Body of pancreas (tissue), 4 donors: ENCODE data around the gene FNIP1. TPM values are rescaled to one million over a fixed set of nuclear protein-coding genes. Genes with fewer than 3 reads are reported as not detected.
"Not testable (repeated sequence)": the region's sequence is repeated elsewhere in the genome, so short reads cannot be mapped to it uniquely, and the experiment has no call there.

ENCODE experiments used
- ATAC-seq: fragments of 150-250 bp; one replicate; pipeline ENCODE4 v1.9.1; 2016
- DNase-seq, 4 donors: peaks; one replicate each; pipeline ENCODE4 v3.0.0-alpha.2; 2019
- H3K27ac ChIP-seq, 4 donors: fragments of 200-600 bp; sonication (generic); 1 replicate in 3 of 4; 2 replicates in 1 of 4; pipeline versions ENCODE4 v1.5.1 to v1.6.1; 2016 to 2019; ENCODE audit warnings: mild to moderate bottlenecking in 1 of 4, mixed read lengths in 1 of 4, moderate library complexity in 1 of 4
- H3K27me3 ChIP-seq, 2 donors: fragments of 200-600 bp; sonication (generic); one replicate each; pipeline ENCODE4 v1.6.0; 2016; ENCODE audit warnings: mild to moderate bottlenecking in 1 of 2
- H3K36me3 ChIP-seq, 2 donors: fragments of 200-600 bp; sonication (generic); replicated peaks in 1 of 2; 2 replicates each; pipeline ENCODE4 v1.5.1; 2016; ENCODE audit warnings: low read depth in 2 of 2; ENCODE audit not compliant: insufficient read depth in 1 of 2
- H3K4me1 ChIP-seq: fragments of 200-600 bp; sonication (generic); one replicate; pipeline ENCODE4 v1.6.0; 2016
- H3K4me3 ChIP-seq, 2 donors: fragments of 200-600 bp; sonication (generic); 1 replicate in 1 of 2; 2 replicates in 1 of 2; pipeline ENCODE4 v1.5.1; 2016 to 2019
- H3K9me3 ChIP-seq, 3 donors: fragments of 200-600 bp; sonication (generic); 1 replicate in 2 of 3; 2 replicates in 1 of 3; pipeline ENCODE4 v1.5.1; 2016
- CTCF ChIP-seq, 7 experiments: fragments of 450-650 bp in 4 of 7; fragments of 200-600 bp in 3 of 7; sonication (generic) in 3 of 7; IDR thresholded peaks; one replicate each; pipeline ENCODE4 v1.5.1; 2016 to 2019; ENCODE audit warnings: antibody characterized with exemption in 7 of 7
- POLR2A ChIP-seq, 3 donors: fragments of 450-650 bp; IDR thresholded peaks; one replicate each; pipeline ENCODE4 v1.6.1; 2016; ENCODE audit warnings: antibody characterized with exemption in 3 of 3, mild to moderate bottlenecking in 2 of 3
- WGBS, 2 donors: methylation state at CpG; one replicate each; pipeline ENCODE4 v1.1.5; 2017; 5-methylcytosine and 5-hydroxymethylcytosine counted together
- intact Hi-C: fragments of 100-400 bp; cut with DNase I; formaldehyde crosslinking; loops from one replicate; pipeline ENCODE4 v1.15.1; 2023
- total RNA-seq, 2 donors: library from RNA; depleted of rRNA; stranded (reverse); fragments of >200 nt; gene quantifications; one replicate each; pipeline ENCODE4 v1.1.0, GENCODE V29; 2016

Gene FNIP1
- total RNA-seq, 2 donors from 2014 or later = 20.5 to 35.9 TPM

- Histone ChIP-seq H3K27ac (no peak overlapping the region), H3K4me3 (no peak overlapping the region), H3K36me3 (peaks cover 1% of the 10 kb centered on the region in 2 donors), H3K9me3 (no peaks in the 10 kb centered on the region), H3K27me3 (no peaks in the 10 kb centered on the region), H3K4me1 (no peaks in the 10 kb centered on the region)
- DNase-seq (no peak), ATAC-seq (no peak)
- no peak for TF ChIP-seq POLR2A (IDR thresholded peaks at IDR 0.05)
- TF ChIP-seq CTCF (IDR thresholded peaks at IDR 0.05) = no peak
- intact Hi-C loops = no loop called here
- 84 to 88% methylated on average over 4 of the region's 4 CpGs for WGBS, 2 donors
Measured at GRCh38 chr5:131745703-131746102, 51.1 kb downstream of the FNIP1 start.

GRCh38 chr5:131745155-131745554, 51.7 kb downstream of the FNIP1 start:
- WGBS, 2 donors = 93 to 94% methylated on average over 3 of the region's 3 CpGs
- no peak for TF ChIP-seq CTCF (IDR thresholded peaks at IDR 0.05)
- no peak for TF ChIP-seq POLR2A (IDR thresholded peaks at IDR 0.05)
- no peaks in the 10 kb centered on the region for H3K27me3 ChIP-seq
- intact Hi-C loops = no loop called here
- H3K27ac ChIP-seq = no peak overlapping the region
- no peaks in the 10 kb centered on the region for H3K9me3 ChIP-seq
- no peaks in the 10 kb centered on the region for H3K4me1 ChIP-seq
- no peak for DNase-seq
- ATAC-seq = no peak
- peaks cover 3 to 4% of the 10 kb centered on the region in 2 donors for H3K36me3 ChIP-seq
- no peak overlapping the region for H3K4me3 ChIP-seq

GRCh38 chr5:131740477-131740876, 56.3 kb downstream of the FNIP1 start:
- no peak overlapping the region for H3K4me3 ChIP-seq
- no peaks in the 10 kb centered on the region for H3K27me3 ChIP-seq
- no peak for DNase-seq
- H3K36me3 ChIP-seq = peaks cover 3 to 4% of the 10 kb centered on the region in 2 donors
- WGBS, 2 donors = 94 to 97% methylated on average over 3 of the region's 3 CpGs
- no peak for ATAC-seq
- intact Hi-C loops = no loop called here
- H3K9me3 ChIP-seq = no peaks in the 10 kb centered on the region
- no peaks in the 10 kb centered on the region for H3K4me1 ChIP-seq
- TF ChIP-seq CTCF (IDR thresholded peaks at IDR 0.05) (no peak), POLR2A (IDR thresholded peaks at IDR 0.05) (no peak)
- no peak overlapping the region for H3K27ac ChIP-seq

- Histone ChIP-seq H3K4me1 (no peaks in the 10 kb centered on the region), H3K36me3 (peaks cover 0 to 4% of the 10 kb centered on the region in 2 donors), H3K4me3 (no peak overlapping the region), H3K27ac (no peak overlapping the region), H3K9me3 (no peaks in the 10 kb centered on the region), H3K27me3 (no peaks in the 10 kb centered on the region)
- intact Hi-C loops = no loop called here
- no peak for TF ChIP-seq POLR2A (IDR thresholded peaks at IDR 0.05)
- no peak for TF ChIP-seq CTCF (IDR thresholded peaks at IDR 0.05)
- ATAC-seq = no peak
- no peak for DNase-seq
- WGBS, 2 donors = 90 to 95% methylated on average over 8 of the region's 8 CpGs
Measured at GRCh38 chr5:131735393-131735792, 61.4 kb downstream of the FNIP1 start.

- intact Hi-C loops, H3K27me3 ChIP-seq, H3K36me3 ChIP-seq, ATAC-seq, H3K27ac ChIP-seq, H3K4me1 ChIP-seq, DNase-seq, H3K4me3 ChIP-seq, H3K9me3 ChIP-seq: not testable (repeated sequence)
- 94 to 98% methylated on average over 5 to 6 of the region's 6 CpGs for WGBS, 2 donors
Measured at GRCh38 chr5:131734939-131735338, 61.9 kb downstream of the FNIP1 start.

- H3K36me3 ChIP-seq, ATAC-seq, DNase-seq, H3K4me1 ChIP-seq, H3K4me3 ChIP-seq, intact Hi-C loops, H3K27me3 ChIP-seq, H3K27ac ChIP-seq, H3K9me3 ChIP-seq: not testable (repeated sequence)
- 89 to 95% methylated on average over 3 to 4 of the region's 4 CpGs for WGBS, 2 donors
Measured at GRCh38 chr5:131729292-131729691, 67.5 kb downstream of the FNIP1 start.

- H3K4me3 ChIP-seq, H3K36me3 ChIP-seq, H3K4me1 ChIP-seq, DNase-seq, intact Hi-C loops, ATAC-seq, H3K9me3 ChIP-seq, H3K27ac ChIP-seq, H3K27me3 ChIP-seq: not testable (repeated sequence)
Measured at GRCh38 chr5:131724089-131724488, 72.7 kb downstream of the FNIP1 start.
